PC-9 (cell line): ENCODE results near the gene ATRN.

ENCODE experiments used
- CTCF ChIP-seq: fragments of 200-600 bp; sonication (generic); conservative IDR thresholded peaks from 2 replicates; pipeline ENCODE4 v1.6.1; 2017; ENCODE audit warnings: mixed run types, antibody characterized with exemption, mild to moderate bottlenecking, moderate library complexity
- EZH2 ChIP-seq: fragments of 200-600 bp; sonication (generic); IDR thresholded peaks from 2 replicates; pipeline ENCODE4 v1.8.0; 2017; ENCODE audit warnings: antibody characterized with exemption, low read depth

GRCh38 chr20:3678856-3679720 is 208.3 kb downstream of the ATRN start:
- TF ChIP-seq EZH2: no peak
- TF ChIP-seq CTCF: no peak
